Ureter (tissue), 1 donor: ENCODE measurements around the gene TICAM2. TPM values are rescaled to one million over a fixed set of nuclear protein-coding genes. Genes with fewer than 3 reads are reported as not detected.

ENCODE experiments used
- DNase-seq: peaks from one replicate; pipeline ENCODE4 v3.0.0-alpha.2; 2020; ENCODE audit warnings: low spot score
- total RNA-seq: library from RNA; stranded (reverse); gene quantifications from one replicate; pipeline ENCODE4 v1.2.4, GENCODE V29; 2023
- donor health status: DM: yes; HTN: yes; CAD: no.

TICAM2 gene
- total RNA-seq, 1 donor from 2014 or later, result 2.8 TPM

DNA sequence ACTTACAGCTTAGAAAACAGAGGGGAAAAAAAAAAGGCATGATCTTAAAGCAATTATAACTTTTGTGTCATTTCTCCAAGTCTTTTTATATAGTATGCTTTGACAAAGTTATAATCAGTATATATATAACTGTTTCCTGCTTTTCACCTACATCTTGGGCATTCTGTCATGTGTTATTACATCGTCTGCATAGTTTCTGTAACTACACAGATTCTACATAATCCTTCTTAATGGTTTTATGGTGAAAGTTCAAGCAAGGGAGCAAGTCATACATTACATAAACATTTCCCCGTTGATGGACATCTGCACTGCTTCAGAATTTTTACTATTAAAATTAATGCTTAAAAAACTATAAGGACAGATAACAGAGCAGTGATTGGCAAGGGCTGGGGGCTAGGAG is 69.8 kb downstream of the TICAM2 start:
- DNase-seq, result no peak

DNA sequence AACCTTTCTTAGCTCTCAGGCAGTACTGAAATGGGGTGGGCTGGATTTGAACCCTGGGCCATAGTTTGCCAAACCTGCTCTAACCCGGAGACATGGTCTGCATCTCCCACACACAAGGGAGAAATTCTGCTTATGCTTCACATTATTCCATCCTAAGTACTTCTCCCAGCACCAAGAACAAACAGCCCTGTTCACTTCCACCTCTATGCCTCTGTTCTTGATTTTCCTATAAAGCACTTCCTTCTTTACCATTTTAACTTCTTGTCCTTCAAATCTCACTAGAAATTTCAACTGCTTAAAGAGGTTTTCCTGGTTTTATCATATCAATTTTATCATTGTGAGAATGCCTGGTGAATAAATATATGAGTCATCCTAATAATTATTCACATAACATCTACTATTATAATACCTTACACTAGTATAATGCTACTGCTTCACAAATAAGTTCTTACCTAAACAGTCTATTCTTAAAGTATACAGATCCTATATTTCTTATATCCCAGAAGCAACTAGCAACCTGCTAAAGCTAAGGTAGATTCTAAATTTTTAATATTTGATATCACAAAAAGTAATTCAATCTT is 70.4 kb downstream of the TICAM2 start:
- no peak for DNase-seq

DNA sequence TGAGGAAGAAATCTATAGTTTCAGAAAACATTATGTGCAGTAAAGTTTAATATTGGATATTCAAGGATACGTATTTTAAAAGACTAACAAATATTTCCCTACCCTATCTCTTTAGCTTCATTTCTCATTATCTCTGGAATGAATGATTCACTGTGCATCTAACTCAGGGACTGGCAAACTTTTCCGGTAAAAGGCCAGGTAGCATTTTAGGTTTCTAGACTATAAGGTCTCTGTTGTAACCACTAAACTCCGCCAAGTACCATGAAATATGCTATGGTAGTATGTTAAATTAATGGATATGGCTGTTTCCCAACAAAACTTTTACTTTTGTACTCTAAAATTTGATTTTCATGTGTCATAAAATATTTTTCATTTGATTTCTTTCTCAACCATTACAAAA is 70.9 kb downstream of the TICAM2 start:
- no peak for DNase-seq

DNA sequence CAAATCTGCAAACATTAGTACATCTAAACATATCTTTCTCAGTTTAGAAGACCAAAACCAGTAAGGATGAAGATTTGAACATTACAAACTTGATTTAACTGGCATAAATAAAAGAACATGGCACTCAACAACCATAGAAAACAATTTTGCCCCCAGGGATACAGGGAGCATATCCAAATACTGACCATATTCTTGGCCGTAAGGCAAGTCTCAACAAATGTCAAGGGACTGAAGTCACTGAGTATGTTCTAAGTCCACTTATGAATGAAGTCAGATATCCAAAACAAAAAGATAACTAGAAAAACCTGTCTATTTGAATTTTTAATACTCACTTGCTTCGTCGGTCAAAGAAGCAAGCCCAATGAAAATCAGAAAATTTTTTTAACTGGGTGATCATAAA is 71.9 kb downstream of the TICAM2 start:
- no peak for DNase-seq

Other genes starting within 250 kb of the TICAM2 start
- gene FEM1C, start 57.7 kb downstream of the TICAM2 start, total RNA-seq, result 19.1 TPM
- 88.8 TPM for gene TMED7, start 23.6 kb upstream of the TICAM2 start, total RNA-seq
- gene CDO1, start 214.2 kb upstream of the TICAM2 start, total RNA-seq, result 3.5 TPM
- 35.4 TPM for gene ATG12, start 239.1 kb upstream of the TICAM2 start, total RNA-seq
- gene AP3S1, start 239.5 kb upstream of the TICAM2 start, total RNA-seq, result 59.0 TPM